ENCODE results near the gene TSPAN9. TPM values are rescaled to one million over a fixed set of nuclear protein-coding genes. Genes with fewer than 3 reads are reported as not detected.

TSPAN9 gene
- polyA plus RNA-seq, 1 donor (not counting 4 experiments of a cell fraction or from before 2014, with no cell fraction given): 27.5 TPM

DNA sequence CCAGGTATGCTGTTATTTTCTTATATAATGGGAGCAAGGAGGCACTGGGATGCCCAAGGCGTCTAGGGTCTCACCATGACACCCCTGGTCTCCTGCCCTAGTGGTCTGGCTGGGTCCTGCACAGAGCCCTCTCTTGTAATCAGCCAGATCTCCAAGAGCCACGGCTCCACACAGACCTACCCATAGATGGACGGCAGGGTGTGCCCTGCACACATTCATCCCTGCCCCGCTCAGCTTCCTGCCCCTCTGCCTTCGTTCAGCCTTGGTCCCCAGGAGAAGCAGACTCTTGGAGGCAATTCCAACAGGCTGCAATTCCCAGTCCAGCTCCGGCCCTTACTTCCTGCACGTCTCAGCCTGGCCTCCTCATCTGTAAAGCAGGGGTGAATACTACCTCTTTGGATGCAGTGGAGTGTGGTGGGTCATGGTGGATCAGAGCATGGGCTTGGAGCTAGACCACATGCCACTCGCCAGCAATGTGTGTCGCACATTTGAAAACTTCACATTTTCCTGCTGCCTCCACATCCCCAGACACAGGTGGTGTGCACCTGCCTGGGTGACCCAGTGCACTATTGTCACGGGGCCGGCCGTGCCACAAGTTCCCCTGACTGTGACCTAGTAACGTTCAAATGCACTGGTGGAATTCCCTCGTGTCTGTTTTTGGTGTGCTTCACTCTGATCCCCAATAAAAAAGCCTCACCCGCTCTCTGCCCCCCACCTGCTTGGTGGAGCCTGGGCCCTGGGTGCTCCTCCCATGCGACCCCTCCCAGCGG, 242.7 kb downstream of the TSPAN9 start:
- no peak overlapping the region for H3K4me3 ChIP-seq (ENCODE audit: control insufficient read depth in 2 of 3, extremely low read depth in 1 of 3, insufficient read depth in 2 of 3, low read depth in 1 of 3, low read length in 3 of 3)
- FAIRE-seq (no peak), DNase-seq (ENCODE audit: low read depth, low spot score) (no peak)
- no peaks in the 10 kb centered on the region for H3K27me3 ChIP-seq (ENCODE audit: control insufficient read depth, extremely low read depth, insufficient read depth, low read length)
- dilution Hi-C loops (cut with MboI; ENCODE audit: extremely low pct_ligation_motif_present, low sequenced_read_pairs): no loop called here
- no peaks in the 10 kb centered on the region for H3K9me1 ChIP-seq (ENCODE audit: control insufficient read depth, extremely low read depth, insufficient read depth, low read length)
- no peak overlapping the region for H3K27ac ChIP-seq (ENCODE audit: control insufficient read depth, insufficient read depth, low read length)
- H3K4me1 ChIP-seq (ENCODE audit: control insufficient read depth, extremely low read depth, insufficient read depth, low read length): peaks cover 9% of the 10 kb centered on the region
- H4K20me1 ChIP-seq (ENCODE audit: control insufficient read depth, extremely low read depth, insufficient read depth, low read length): no peaks in the 10 kb centered on the region
- H3K36me3 ChIP-seq (ENCODE audit: control insufficient read depth in 2 of 2, extremely low read depth in 1 of 2, insufficient read depth in 2 of 2, low read length in 2 of 2): no peaks in the 10 kb centered on the region
- H3K9me3 ChIP-seq (ENCODE audit: control insufficient read depth, low read depth, low read length): no peaks in the 10 kb centered on the region
- no peaks in the 10 kb centered on the region for H3K79me2 ChIP-seq (ENCODE audit: control insufficient read depth, insufficient read depth, low read length)
- TF ChIP-seq CTCF (optimal IDR thresholded peaks at IDR 0.05 in 1 of 3, IDR thresholded peaks at IDR 0.05 in 1 of 3, conservative IDR thresholded peaks at IDR 0.05 in 1 of 3; ENCODE audit: extremely low read depth in 1 of 3, insufficient read depth in 2 of 3, low read length in 3 of 3) (no peak), EZH2 (IDR thresholded peaks at IDR 0.05; ENCODE audit: low read length) (no peak)
- H3K9ac ChIP-seq (ENCODE audit: control insufficient read depth, extremely low read depth, insufficient read depth, low read length): no peak overlapping the region
- H2AFZ ChIP-seq (ENCODE audit: control insufficient read depth, low read length): no peak overlapping the region
- H3K4me2 ChIP-seq (ENCODE audit: control insufficient read depth, extremely low read depth, insufficient read depth, low read depth, low read length): no peak overlapping the region

- H3K36me3 ChIP-seq (ENCODE audit: control insufficient read depth in 2 of 2, extremely low read depth in 1 of 2, insufficient read depth in 2 of 2, low read length in 2 of 2): no peaks in the 10 kb centered on the region
- H3K27ac ChIP-seq (ENCODE audit: control insufficient read depth, insufficient read depth, low read length): no peak overlapping the region
- TF ChIP-seq CTCF (optimal IDR thresholded peaks at IDR 0.05 in 1 of 3, IDR thresholded peaks at IDR 0.05 in 1 of 3, conservative IDR thresholded peaks at IDR 0.05 in 1 of 3; ENCODE audit: extremely low read depth in 1 of 3, insufficient read depth in 2 of 3, low read length in 3 of 3) (no peak), EZH2 (IDR thresholded peaks at IDR 0.05; ENCODE audit: low read length) (no peak)
- H3K9ac ChIP-seq (ENCODE audit: control insufficient read depth, extremely low read depth, insufficient read depth, low read length): no peak overlapping the region
- no peaks in the 10 kb centered on the region for H3K4me1 ChIP-seq (ENCODE audit: control insufficient read depth, extremely low read depth, insufficient read depth, low read length)
- FAIRE-seq (no peak), DNase-seq (ENCODE audit: low read depth, low spot score) (no peak)
- H3K9me3 ChIP-seq (ENCODE audit: control insufficient read depth, low read depth, low read length): no peaks in the 10 kb centered on the region
- H2AFZ ChIP-seq (ENCODE audit: control insufficient read depth, low read length): no peak overlapping the region
- no peak overlapping the region for H3K4me3 ChIP-seq (ENCODE audit: control insufficient read depth in 2 of 3, extremely low read depth in 1 of 3, insufficient read depth in 2 of 3, low read depth in 1 of 3, low read length in 3 of 3)
- H3K27me3 ChIP-seq (ENCODE audit: control insufficient read depth, extremely low read depth, insufficient read depth, low read length): no peaks in the 10 kb centered on the region
- dilution Hi-C loops (cut with MboI; ENCODE audit: extremely low pct_ligation_motif_present, low sequenced_read_pairs): no loop called here
- no peak overlapping the region for H3K4me2 ChIP-seq (ENCODE audit: control insufficient read depth, extremely low read depth, insufficient read depth, low read depth, low read length)
- H4K20me1 ChIP-seq (ENCODE audit: control insufficient read depth, extremely low read depth, insufficient read depth, low read length): no peaks in the 10 kb centered on the region
- H3K9me1 ChIP-seq (ENCODE audit: control insufficient read depth, extremely low read depth, insufficient read depth, low read length): no peaks in the 10 kb centered on the region
- no peaks in the 10 kb centered on the region for H3K79me2 ChIP-seq (ENCODE audit: control insufficient read depth, insufficient read depth, low read length)
These were observed 243.8 kb downstream of the TSPAN9 start for GRCh38 chr12:3320881-3321509.
